SIG-M5 treated with dmso at 0.1 percent for 504 hours (cell line): ENCODE measurements around the gene MVP.
A peak's percentile ranks its signal among the peaks of the same experiment; 100 is the strongest.
"Not testable (repeated sequence)": the region's sequence is repeated elsewhere in the genome, so short reads cannot be mapped to it uniquely, and the experiment has no call there.

Source experiments
- DNase-seq: peaks from one replicate; lab custom pipeline; 2025; ENCODE audit not compliant: unreplicated experiment; lab: John Stamatoyannopoulos, UW

MVP gene

DNA sequence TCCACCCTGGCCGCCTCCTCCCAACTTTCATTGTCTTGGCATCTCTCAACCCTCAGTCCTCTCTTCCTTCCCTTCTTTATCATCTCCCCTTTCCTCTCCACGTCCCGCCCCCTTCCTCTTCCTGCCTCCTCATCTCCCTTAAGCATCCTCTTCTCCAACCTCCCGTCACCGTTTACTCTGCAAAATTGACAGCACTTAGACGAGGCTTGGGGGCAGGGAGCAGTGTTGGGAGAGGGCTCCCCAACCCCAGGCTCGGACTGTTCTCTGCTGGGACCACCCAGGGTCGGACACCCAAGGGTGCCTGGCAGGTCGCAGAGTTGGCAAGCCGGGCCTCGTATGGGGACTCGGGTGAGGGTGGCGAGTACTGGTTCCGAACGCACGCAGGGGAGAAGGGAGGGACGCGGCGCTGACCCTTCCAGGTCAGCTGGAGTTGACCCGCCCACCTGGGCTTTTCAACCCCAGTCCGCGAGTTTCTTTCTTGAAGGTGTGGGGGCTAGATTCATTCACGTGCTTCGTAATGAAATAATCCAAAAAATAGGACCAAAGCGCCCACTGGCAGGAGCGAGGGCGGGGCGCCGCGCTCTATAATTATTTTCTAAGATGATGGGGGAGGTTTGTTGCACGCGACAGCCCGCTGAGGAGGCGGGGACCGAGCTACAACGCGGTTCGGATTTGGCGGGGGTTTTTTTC lies 5.1 kb upstream of the MVP start:
- DNase-seq = no peak

DNA sequence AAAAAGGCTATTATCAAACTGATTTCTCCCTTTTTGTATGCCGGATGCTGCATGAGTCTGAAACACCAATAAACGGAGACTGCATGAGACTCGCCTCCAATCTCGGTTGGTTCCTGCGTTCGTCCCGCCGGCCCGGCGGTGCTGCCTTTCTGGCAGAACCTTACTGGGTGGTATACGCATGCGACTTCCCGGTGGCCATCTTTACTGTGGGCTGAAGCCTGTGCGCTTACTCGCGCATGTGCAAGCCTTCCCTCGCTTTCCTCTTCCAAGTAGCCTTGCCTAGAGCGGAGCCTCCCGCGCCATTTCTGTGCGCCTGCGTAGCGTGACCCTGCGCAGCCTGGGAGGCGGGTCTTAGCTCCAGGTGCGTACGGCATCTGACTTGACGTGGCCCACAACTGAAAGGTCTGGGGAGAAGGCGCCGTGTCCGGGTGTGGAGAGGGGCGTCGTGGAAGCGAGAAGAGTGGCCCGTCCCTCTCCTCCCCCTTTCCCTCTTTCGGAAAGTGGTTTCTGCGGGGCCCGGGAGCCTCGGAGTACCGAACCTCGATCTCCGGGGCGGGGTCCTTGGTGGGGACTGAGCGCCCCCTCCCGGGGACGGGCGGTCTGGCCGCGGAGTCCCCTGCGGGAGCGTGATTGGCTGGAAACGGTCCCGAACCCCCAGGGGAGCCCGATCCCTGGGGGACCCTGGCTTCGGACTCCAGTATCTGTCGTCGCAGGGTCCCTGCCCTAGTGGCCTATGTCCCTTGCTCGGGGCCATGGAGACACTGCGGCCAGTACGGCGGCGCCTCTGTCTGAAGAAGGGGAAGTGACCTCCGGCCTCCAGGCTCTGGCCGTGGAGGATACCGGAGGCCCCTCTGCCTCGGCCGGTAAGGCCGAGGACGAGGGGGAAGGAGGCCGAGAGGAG lies 4.2 kb upstream of the MVP start, which contains the start of gene PAGR1:
Gene PAGR1, plus strand, starts transcription at position 360 of the 901 bp plus-strand sequence. Its CDS starts 374 bp downstream, at position 734.
- DNase-seq = peak; percentile 99

DNA sequence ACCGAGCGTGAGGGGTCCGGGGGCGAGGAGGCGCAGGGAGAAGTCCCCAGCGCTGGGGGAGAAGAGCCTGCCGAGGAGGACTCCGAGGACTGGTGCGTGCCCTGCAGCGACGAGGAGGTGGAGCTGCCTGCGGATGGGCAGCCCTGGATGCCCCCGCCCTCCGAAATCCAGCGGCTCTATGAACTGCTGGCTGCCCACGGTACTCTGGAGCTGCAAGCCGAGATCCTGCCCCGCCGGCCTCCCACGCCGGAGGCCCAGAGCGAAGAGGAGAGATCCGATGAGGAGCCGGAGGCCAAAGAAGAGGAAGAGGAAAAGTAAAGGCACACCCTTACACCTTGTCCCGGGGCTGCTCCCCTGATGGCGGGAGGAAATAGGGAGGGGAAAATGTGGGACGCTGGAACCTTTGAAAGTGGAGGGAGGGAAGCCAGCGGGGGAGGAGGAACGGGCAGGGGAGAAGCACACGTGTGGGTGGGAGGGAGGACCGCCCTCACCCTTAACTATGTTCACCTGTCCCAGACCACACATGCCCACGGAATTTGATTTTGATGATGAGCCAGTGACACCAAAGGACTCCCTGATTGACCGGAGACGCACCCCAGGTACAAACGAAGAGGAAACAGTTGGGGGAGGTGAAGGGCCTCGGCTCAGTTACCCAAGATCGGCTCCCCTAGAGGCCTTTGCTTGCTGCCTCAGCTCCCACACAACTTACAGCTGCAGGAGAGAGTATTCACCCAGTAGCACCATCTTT lies 3.4 kb upstream of the MVP start:
- DNase-seq = peak; percentile 71

DNA sequence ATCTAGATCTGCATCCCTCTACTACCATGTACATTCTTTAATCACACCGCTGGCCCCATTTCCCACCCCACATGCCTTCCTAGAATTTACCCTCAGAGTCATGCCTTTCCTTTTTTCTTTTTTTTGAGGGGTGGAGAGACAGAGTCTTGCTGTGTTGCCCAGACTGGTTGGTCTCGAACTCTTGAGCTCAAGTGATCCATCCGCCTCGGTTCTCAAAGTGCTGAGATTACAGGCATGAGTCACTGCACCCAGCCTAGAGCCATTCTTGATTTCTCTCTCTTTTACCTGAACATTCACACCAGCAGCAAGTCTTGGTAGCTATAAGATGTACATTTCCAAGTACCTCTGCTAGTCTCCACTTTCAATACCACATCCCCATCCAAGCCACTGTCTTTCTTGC lies 2.2 kb upstream of the MVP start:
- no peak for DNase-seq

DNA sequence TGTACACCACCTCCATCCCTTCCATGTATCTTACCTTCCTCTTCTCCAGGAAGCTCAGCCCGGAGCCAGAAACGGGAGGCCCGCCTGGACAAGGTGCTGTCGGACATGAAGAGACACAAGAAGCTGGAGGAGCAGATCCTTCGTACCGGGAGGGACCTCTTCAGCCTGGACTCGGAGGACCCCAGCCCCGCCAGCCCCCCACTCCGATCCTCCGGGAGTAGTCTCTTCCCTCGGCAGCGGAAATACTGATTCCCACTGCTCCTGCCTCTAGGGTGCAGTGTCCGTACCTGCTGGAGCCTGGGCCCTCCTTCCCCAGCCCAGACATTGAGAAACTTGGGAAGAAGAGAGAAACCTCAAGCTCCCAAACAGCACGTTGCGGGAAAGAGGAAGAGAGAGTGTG lies 756 bp upstream of the MVP start:
- no peak for DNase-seq

DNA sequence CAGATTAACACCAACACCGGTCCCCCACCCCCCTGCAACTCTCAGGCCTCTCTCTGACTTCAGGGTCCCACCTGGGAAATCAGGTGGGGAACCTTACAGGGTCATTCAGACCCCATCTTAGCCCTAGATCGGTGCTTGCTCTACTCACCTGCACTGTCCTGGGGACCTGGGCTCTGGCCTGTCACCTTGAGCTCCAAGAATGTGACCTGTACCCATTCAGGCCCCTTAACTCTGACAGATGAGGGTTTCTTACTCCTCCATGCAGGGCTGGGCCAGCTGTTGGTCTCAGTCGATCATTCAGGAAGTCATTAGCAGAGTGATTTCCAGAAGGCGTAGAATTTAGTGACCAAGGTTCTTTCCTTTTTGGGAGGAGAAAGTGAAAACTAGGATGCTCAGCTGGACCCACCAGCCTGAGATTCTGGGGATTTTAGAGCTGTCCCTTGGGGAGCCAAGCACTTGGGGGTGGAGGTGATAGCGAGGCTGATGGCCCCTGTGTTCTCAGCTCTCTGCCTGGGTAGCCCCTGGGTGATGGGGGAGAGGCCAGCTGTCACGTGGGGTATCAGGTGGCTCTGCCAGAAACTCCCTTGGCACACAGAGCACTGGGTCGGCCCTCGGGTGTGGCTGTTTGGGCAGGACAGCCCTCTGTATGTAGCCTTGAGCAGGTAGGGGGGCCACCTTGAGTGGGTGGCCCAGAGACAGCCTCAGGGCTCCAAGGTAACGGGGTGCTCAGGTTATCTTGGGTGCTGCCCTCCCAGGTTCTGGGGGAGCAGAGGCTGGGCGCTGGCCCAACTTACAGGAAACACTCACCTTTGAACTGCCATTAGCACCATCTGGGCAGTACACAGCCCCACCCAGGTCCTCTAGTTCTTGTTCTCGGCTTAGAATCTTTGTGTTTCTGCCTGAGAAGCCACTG lies 724 bp downstream of the MVP start:
- no peak for DNase-seq

DNA sequence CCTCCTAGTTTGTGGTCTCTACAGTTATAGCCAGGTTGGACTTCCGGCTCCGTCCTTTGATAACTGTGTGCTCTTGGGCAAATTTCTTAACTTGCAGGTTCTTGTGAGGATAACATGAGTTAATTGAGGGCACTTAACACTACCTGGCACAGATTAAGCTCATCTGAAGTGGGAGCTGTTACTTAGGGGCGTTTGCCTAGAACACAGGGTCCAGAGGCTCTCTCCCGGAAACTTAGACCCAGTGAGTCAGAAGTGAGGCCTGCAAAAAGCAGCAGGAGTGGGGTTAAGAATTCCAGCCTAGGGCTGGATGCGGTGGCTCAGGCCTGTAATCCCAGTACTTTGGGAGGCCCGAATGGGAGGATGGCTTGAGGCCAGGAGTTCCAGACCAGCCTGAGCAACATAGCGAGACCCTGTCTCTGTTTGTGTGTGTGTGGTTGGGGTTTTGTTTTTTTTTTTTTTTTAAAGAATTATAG lies 1.4 kb downstream of the MVP start:
- DNase-seq = no peak

DNA sequence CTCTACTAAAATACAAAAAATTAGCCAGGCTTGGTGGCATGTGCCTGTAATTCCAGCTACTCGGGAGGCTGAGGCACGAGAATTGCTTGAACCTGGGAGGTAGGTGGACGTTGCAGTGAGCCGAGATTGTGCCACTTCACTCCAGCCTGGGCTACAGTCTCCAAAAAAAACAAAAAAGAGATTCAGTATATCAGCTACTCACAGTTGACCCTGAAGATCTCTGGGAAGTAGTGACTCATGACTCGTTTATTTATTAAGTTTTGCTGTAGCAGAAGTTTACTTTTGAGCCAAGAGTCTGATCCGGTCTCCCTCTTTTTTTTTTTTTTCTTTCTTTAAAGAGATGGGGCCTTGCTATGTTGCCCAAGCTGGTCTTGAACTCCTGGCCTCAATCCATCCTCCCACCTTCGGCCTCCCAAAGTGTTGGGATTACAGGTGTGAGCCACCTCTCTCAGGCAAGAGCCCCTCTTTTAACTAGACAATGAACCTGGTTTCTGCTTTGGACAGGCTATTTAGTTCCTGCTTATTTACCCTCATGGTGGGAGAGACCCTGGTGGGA lies 4.4 kb downstream of the MVP start:
- DNase-seq = no peak

DNA sequence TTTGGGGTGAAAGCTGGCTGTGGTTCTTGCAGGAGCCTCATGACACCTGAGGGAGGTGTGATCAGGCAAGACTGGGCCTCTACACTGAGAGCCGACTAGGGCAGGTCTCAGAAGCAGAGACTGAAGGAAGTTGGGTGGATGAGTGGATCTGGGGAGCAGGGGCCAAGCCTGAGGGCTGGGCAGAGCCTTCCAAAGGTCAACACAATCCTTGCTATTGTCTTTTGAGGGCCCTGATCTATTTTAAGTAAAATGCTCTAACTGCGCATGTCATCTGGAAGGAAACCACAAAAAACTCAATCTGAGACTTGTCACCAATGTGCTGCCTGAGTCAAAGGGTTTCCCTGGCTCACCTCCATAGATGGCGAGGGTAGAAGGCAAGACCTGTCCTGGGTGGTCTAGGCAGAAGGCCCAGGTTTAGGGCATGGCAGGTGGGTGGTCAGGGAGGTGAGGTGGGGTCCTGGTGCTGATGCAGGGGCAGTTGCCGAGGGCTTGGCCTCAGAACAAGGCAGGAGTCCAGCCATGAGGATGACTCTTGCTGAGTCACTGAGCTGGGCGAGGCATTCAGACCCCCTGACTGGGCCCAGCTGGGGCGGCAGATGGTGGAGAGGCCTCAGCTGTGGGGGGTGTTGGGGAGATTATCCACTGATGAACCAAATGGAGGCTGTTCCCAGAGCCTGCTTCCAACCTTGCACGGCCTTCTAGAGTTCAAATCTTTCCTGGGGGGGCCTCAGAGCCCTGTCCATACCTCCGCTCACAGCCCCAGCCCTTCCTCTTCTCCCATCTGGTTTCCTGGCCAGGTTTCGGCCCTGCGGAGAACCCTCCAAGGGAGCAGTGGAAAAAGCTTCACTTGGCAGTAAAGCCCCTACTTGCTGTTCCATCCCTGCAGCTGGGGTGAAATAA lies 5.1 kb downstream of the MVP start:
- no peak for DNase-seq

DNA sequence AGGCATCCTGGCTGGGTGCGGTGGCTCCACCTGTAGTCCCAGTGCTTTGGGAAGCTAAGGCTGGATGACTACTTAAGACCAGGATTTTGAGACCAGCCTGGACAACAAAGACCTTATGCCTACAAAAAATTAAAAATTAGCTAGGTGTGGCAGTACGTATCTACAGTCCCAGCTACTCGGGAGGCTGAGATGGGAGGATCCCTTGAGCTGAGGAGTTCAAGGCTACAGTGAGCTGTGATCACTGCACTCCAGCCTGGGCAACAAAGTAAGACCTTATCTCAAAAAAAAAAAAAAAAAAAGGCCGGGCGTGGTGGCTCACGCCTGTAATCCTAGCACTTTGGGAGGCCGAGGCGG lies 6.1 kb downstream of the MVP start:
- DNase-seq = no peak

DNA sequence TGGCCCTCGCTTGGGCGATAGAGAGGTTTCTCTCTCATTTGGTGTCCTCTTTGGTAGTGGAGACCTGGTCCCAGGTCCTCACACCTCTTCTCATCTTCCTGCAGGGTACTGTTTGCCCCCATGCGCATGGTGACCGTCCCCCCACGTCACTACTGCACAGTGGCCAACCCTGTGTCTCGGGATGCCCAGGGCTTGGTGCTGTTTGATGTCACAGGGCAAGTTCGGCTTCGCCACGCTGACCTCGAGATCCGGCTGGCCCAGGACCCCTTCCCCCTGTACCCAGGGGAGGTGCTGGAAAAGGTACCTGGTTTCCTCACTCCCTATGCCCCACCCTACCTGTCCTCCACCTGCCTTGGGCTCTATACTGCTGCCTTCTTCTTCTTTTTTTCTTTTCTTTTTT lies 10.5 kb downstream of the MVP start:
- DNase-seq = no peak

DNA sequence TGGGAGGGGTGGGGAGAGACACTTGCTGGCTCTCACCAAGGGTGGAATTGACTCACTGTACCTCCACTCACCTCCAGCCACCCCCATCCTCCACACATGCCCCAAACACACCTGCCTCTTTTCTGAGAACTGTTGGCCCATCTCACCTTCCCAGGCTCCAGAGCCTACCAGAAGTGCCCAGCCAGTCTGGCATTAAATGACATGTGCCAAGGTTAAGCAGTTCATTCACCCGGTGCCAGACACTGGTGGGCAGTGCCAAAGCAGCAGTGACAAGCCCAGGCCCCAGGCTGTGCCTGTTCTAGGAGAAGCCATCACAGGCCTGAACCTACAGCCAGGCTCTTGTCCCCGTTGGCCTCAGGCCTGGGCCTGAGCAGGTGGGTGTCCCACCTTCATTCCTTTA lies 11.2 kb downstream of the MVP start:
- no peak for DNase-seq

DNA sequence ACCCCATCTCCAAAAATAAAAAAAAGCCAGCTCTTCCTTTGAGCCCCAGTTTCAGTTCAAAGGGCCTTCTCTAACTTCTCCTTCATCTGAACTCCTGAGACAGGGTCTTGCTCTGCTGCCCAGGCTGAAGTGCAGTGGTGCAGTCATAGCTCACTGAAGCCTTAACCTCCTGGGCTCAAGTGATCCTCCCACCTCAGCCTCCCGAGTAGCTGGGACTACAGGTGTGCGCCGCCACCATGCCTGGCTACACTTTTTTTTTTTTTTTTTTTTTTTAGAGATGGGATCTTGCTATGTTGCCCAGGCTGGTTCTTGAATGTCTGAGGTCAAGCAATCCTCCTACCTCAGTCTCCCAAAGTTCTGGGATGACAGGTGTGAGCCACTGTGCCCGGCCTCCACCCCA lies 13.0 kb downstream of the MVP start:
- not testable (repeated sequence) for DNase-seq

DNA sequence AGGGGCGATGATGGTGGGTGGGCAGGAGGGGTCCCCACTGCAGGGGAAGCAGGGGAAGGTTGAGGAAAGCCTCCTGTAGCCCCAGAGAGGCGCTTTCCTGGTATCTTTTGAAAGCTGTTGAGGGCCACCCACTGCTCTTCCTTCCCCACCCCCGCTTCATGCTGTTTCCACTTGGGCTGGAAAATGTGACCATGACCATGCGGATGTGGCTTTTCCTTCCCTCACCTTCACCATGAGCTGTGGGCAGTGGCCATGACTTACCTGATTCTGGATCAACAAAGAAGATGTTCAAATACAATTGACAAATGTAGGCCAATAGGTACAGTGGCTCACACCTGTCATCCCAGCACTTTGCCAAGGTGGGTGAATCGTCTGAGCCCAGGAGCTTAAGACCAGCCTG lies 13.8 kb downstream of the MVP start:
- DNase-seq = no peak

DNA sequence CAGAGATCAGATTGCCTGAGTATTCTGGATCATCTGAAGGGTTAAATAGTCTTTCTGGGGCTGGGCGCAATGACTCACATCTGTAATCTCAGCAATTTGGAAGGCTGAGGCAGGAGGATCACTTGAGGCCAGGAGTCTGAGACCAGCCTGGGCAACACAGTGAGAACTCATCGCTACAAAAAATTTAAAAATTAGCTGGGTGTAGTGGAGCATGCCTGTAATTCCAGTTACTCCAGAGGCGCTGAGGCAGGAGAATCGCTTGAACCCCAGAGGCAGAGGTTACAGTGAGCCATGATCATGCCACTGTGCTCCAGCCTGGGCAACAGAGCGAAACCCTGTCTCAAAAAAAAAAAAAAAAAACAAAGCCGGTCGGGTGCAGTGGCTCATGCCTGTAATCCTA lies 15.7 kb downstream of the MVP start:
- DNase-seq = no peak

DNA sequence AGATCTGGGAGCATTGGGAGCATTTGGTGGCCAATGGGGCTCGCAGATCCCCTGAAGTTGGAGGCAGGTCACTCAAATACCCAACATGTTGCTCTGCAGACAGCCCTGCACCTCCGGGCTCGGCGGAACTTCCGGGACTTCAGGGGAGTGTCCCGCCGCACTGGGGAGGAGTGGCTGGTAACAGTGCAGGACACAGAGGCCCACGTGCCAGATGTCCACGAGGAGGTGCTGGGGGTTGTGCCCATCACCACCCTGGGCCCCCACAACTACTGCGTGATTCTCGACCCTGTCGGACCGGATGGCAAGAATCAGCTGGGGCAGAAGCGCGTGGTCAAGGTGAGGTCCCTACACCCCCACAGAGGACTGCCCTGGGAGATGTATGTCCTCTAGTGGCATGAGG lies 16.4 kb downstream of the MVP start:
- no peak for DNase-seq

DNA sequence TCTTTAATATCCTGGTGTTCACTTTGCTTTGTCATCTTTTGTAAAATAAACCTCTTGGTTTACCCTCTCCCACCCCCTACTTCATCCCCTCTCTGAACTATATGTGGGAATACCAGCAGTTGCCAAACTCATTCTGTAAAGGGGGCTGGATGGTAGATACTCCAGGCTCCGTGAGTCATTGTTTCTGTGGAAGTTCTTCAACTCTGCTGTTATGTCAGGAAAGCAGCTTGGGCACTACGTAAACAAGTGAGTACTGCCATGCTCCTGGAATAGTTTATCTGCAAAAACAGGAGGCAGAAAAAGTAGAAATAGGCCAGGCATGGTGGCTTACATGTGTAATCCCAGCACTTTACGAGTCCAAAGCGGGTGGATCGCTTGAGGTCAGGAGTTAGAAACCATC lies 17.6 kb downstream of the MVP start:
- DNase-seq = no peak

DNA sequence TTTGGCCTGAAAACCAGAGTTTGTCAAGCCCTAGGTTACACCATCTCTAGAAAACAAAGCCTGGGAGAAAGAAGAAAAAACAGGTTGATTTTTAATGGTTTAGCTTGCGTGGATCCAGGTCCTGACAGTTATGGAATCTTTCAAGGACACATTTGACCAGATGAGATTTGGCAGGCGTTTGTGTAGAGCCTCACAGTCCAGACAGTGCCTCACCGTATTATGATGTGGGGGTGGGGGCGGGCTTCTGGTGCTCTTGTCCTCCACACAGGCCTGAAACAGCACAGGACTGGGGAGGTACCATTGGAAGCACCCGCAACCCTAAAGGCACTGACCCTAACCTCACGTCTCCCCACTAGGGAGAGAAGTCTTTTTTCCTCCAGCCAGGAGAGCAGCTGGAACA lies 19.6 kb downstream of the MVP start:
- DNase-seq = no peak

DNA sequence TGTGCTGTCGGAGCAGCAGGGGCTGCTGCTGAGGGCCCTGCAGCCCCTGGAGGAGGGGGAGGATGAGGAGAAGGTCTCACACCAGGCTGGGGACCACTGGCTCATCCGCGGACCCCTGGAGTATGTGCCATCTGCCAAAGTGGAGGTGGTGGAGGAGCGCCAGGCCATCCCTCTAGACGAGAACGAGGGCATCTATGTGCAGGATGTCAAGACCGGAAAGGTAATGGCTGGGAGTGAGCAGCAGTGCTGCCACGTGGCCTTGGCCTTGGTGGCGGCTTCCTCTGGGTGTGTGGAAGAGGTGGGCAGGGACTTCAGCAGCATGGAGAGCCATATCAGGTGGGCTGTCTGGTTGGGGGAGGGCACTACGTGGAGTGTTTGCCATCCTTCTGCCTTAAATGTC lies 20.0 kb downstream of the MVP start:
- no peak for DNase-seq
